ENCODE results near the gene PGAM4.
"Not testable (repeated sequence)": the region's sequence is repeated elsewhere in the genome, so short reads cannot be mapped to it uniquely, and the experiment has no call there.

PGAM4 gene

GRCh38 chrX:77924320-77924859, 45.0 kb downstream of the PGAM4 start:
- no peak for DNase-seq

DNA sequence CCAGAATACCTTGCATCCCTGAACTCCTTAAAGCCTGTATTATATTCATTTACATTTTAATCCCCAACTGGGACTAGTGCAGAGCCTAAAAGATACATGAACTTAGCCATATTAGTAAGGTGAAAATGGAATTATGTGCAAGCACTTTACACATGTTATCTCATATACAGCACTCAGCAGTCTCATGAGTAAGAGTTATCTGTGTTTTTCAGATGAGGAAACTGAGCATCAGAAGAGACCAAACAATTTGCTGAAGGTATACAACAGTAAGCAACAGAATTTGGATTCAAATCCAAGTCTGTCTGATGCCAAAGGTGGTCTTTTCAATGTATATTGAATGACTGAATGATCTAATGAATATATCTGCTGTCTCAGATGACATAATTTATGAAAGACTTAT, 46.7 kb downstream of the PGAM4 start:
- no peak for DNase-seq

- not testable (repeated sequence) for DNase-seq
Observed at GRCh38 chrX:77919370-77919769, 50.1 kb downstream of the PGAM4 start.

DNA sequence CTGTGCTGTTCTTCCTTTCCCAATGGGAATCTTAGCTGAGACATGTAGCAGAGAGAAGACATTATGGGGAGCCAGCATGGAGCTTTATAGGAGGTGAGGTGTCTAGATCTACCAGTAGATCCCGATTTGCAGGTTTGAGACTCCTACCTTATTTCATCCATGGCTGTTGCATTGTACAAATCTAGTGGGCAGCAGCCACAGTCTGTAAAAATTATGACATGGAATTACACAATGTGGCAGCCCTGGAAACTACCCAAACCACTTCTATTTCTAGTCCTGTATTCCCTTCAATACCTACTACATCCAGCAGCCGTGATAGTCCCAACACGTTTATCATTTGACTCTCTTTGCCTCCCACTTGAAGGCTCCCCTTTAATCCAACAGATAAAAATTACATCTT, 50.9 kb downstream of the PGAM4 start:
- no peak for DNase-seq
